ENCODE measurements around the gene RNF208.

GRCh38 chr9:137174722-137175293, 47.2 kb downstream of the RNF208 start:
- TF ChIP-seq POLR2A (IDR thresholded peaks at IDR 0.05; ENCODE audit: low read length) = no peak
- no peak for TF ChIP-seq GATA1 (IDR thresholded peaks at IDR 0.05; ENCODE audit: low read depth, low read length)
